Adipose tissue (tissue), 3 donors: ENCODE data around the gene STAT3. TPM values are rescaled to one million over a fixed set of nuclear protein-coding genes. Genes with fewer than 3 reads are reported as not detected.
"Not testable (repeated sequence)": the region's sequence is repeated elsewhere in the genome, so short reads cannot be mapped to it uniquely, and the experiment has no call there.

Experiments
- H3K27ac ChIP-seq: one replicate; pipeline ENCODE4 v1.5.1; 2013; ENCODE audit warnings: low read depth, low read length
- WGBS, 3 donors: extraction: QIAGEN DNeasy Blood & Tissue Kit; methylation state at CpG; one replicate each; pipeline ENCODE4 v1.1.7; 2013; 5-methylcytosine and 5-hydroxymethylcytosine counted together
- polyA plus RNA-seq, 3 donors: library from polyadenylated mRNA; stranded (reverse); fragments of 200-250 nt; gene quantifications; one replicate each; pipeline ENCODE4 v1.2.3, GENCODE V29; 2013
- donor health status: healthy with polysubstance abuse.
- donor health status: Bipolar disorder and iron deficiency.
- donor health status: healthy.

Gene STAT3
- polyA plus RNA-seq, result 100 to 1,000 TPM in 1 of 3 donors, 10 to 100 TPM in 2; 60.7 to 204 (median 92.9) TPM

DNA sequence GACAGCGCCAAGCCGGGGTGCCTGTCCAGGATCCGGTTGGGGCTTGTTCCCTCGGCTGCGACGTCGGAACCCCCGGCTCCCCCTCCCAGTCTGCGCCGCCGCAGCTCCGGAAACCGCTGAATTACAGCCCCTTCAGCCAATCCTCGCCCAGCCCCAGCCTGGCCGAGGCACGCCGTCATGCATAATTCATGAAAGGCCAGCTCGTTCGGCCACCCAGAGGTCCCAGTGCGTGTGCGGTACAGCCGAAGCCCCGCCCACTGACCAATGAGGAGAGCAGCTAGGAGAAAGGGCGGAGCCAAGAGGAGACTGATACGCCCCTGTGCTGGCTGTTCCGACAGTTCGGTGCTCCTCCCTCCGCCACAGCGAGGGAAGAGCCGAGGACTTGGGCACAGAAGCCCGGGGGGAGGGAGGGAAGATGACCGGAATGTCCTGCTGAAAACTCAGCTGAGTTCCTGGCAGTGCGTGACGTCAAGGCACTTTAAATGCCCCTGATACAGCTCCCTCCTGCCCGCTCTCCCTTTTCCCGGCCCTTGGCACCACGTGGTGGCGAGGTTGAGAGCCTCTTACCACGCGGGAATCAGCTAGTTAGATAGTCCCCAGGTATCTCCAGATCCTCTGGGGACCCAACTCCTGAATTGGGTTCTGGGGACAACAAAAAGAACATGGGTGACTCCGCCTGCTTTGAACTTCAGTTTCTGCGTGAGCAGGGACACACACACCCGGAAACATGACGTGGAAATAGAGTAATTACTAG lies at the start of gene STAT3:
TSS of gene STAT3 (minus strand) at position 62 of the 754 bp plus-strand sequence. CDS start 39,926 bp downstream, outside the sequence.
- WGBS, 3 donors, result 0 to 1% (median 0%) methylated on average over 41 to 44 of the region's 44 CpGs
- peak within 1 kb of the TSS; percentile 100 for H3K27ac ChIP-seq

DNA sequence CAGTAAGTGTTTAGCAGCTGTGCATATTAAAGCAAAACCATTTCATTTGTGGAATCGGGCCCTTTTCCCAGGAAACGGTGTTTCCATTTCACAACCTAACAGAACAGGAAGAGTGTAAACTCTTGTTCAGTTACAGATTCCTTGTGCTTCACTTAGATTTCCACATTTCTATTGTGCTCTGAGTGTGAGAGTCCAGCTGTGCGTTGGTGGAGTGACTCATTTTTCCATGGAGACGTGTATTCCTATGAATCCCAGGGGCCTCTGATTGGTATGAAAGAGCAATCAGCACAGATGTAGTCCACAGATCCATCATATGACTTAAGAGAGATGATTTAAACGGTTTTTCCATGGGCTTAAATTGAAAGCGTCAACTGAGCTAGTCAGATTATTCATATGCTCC lies 48.1 kb upstream of the STAT3 start:
- H3K27ac ChIP-seq, result no peak overlapping the region
- 22 to 73% (median 27%) methylated on average over 6 of the region's 6 CpGs for WGBS, 3 donors

DNA sequence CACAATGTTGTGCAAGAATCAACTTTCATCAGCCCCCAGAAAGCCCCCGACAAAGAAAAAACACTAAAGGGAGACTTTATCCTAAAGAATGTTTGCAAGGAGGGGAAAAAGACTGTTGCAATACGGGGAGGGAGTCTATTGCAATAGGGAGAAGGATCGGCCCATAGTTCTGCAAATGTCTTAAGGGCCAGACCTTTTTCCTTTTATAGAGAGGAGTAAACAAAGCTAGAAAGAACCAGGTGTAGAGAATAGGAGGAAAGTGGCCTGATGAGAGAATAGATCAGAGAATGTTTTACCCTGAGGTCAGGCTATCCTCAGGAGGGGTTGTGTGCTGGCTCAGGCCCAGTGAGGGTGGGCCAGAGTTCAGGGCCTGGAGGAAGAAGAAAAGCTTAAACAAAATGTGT lies 43.5 kb upstream of the STAT3 start:
- 8 to 68% (median 9%) methylated on average over 3 of the region's 3 CpGs for WGBS, 3 donors

DNA sequence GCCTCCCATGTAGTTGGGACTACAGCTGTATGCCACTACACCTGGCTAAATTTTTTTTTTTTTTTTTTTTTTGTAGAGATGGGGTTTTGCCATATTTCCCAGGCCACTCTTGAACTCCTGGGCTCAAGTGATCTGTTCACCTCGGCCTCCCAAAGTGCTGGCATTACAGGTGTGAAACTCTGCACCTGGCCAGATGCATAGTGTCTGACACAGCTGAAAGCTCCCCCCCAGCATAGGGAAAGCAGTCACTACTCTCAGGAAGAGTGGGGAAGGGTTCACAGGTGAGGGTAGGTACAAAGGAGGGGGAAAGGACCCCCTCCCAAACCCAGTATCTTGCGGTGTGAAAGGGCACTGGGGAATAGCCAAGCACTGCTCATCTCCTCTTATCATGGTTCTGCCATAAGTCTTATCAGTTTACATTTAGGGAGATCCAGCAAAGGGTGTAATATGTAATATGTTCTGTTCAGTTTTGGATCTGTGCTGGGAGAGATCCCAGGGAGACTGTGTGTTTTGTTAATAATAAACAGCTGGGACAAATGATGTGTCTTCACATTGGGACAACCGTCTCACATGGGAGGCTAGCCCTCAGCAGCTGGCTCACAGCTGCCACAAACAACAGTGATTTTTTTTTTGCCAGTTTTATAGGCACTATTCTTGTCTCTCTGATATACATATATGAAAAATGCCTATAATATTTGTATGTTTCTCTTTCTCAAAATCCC lies 41.6 kb upstream of the STAT3 start:
- 38 to 67% (median 59%) methylated on average over 3 of the region's 3 CpGs for WGBS, 3 donors
- H3K27ac ChIP-seq, result no peak overlapping the region

More for the DNA sequence above, 43.5 kb upstream of the STAT3 start:
- H3K27ac ChIP-seq, result no peak overlapping the region

DNA sequence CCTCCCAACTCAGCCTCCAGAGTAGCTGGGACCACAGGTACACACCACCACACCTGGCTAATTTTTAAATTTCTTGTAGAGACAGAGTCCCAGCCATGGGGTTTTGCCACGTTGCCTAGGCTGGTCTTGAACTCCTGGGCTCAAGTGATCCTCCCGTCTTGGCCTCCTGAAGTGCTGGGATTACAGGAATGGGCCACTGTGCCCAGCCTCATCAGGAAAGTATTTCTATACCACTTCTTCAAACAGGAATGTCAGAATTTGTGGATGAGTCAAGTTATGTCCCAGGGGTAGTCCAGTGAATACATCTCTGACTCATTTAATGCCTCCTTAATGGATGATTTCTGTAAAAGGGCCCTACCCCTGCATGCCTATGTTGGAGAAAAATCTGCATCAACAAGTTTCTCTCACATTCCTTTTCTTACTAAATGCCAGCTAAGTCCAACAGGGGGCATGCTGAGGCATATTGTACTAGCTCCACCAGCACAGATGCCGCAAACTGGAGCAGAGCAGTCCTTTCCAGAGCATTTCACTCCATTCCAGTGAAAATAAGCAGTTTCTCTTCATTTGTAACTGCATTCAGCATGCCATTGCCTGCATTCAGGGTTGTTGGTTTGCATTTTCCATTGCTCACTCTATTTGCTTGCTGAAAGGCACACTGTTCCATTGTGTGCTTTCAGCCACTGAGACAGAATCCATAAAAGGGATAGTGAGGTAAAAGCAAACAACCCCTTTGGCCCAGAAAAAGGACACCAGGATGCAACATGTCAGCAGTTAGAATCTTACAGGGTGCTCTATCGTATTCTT lies 40.1 kb upstream of the STAT3 start:
- no peak overlapping the region for H3K27ac ChIP-seq
- WGBS, 3 donors, result 36 to 57% (median 39%) methylated on average over 4 of the region's 4 CpGs

DNA sequence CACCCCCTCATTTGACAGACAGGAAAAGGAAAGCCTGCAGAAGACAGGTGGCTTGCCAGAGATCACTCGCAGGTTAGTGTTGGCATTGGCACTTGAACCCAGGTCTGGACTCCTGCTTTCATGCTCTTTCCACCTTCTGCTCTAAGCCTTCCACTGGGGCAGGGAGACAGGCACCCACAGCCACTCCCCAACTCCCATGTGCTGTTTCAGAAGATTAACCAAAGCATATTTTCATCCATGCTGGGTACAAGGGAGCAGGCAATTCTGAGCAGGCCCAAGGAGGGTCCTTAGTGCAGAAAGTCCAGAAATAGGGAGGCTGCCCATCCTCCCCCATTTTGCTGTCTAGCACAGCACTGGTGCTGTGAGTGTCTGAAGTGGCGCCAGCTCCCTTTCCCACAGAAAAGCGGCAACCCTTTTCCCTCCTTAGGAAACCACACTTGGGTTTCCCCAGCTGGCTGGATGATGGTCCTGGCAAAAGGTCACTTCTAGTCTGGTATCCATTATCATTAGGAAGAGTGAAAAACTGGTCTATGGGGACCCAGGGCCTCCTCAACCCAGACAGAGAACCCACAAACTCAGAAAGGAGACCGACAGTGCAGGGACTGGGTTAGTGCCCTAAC lies 36.9 kb upstream of the STAT3 start:
- no peak overlapping the region for H3K27ac ChIP-seq
- 48 to 89% (median 53%) methylated on average over 4 of the region's 4 CpGs for WGBS, 3 donors

DNA sequence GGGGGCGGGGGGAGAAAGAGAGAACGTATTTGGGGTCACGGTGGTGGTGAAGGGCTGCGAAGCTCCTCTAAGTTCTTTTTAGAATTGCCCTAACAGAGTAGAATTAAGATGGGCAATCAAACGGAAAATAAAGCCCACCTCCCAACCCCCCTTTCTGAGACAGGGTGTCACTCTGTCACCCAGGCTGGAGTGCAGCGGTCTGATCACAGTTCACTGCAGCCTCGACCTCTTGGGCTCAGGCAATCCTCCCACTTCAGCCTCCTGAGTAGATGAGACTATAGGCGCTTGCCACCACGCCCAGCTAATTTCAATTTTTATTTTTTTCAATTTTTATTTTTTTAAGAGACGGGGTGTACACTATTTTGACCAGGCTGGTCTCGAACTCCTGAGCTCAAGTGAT lies 35.5 kb upstream of the STAT3 start:
- WGBS, 3 donors, result 63 to 68% (median 67%) methylated on average over 11 of the region's 11 CpGs
- no peak overlapping the region for H3K27ac ChIP-seq

DNA sequence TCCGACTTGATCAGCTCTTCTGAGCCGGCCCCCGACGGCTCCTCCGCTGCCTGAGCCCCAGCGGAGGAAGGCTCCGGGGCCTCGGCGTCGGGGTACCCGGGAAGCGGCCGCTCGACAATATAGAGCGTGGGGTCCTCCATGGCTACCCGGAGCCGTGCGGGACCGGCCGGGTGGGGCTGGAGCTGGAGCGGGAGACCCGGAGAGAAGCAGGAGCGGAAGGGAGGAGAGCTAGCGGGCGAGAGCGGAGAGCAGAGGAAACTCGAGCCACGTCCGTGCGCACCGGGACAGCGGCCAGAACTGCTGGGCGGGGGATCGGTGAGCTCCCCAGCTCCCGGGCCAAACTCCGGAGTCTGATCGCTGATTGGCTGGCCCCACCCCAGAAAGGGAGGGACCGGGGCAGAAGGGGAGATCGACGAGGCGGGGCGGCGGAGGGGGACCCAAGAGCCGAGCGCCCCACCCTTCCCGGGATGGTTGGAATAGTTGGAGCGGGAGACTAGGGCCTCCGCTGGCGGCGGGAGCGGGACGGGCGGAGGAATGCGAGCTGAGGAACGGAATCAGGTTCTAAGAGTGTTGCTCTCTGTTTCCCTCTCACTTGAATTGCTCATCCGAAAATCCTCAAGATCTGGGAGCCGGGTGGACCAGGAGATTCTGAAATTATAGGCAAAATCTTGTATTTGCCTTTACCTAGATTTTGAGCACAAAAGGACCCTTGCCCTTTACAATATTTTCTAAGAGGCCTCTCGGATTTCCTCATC lies 34.9 kb upstream of the STAT3 start, which contains the start of gene CAVIN1:
TSS of gene CAVIN1 (minus strand) at position 299 of the 755 bp plus-strand sequence. CDS start at position 140, 159 bp downstream.
- WGBS, 3 donors, result 2 to 4% (median 2%) methylated on average over 51 to 58 of the region's 58 CpGs

DNA sequence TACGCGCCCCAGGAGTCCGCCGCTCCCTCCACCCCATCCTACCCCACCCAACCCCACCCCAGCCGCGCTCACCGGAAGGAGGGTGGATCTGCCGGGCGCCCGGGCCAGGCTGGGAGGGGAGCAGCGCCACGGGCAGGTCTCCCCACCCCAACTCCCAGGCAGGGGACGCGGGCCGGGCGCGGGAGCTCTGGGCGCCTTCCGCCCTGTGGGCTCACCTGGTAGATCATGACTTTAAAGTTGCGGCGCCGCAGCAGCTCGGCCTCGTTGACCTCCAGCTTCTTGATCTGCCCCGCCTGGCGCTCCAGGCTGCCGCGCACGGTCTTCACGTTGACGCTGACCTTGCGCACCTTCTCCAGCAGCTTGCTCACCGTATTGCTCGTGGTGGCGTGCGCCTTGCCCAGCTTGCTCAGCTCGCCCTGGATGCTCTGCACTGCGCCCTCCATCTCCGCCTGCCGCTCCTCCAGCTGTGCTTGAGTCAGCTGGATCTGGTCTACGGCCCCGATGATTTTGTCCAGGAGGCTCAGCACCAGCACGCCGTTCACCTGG lies 34.2 kb upstream of the STAT3 start:
- WGBS, 3 donors, result 1% methylated on average over 32 to 44 of the region's 44 CpGs

More for the DNA sequence above, 34.9 kb upstream of the STAT3 start, which contains the start of gene CAVIN1:
- peak within 1 kb of the TSS; percentile 48 for H3K27ac ChIP-seq

DNA sequence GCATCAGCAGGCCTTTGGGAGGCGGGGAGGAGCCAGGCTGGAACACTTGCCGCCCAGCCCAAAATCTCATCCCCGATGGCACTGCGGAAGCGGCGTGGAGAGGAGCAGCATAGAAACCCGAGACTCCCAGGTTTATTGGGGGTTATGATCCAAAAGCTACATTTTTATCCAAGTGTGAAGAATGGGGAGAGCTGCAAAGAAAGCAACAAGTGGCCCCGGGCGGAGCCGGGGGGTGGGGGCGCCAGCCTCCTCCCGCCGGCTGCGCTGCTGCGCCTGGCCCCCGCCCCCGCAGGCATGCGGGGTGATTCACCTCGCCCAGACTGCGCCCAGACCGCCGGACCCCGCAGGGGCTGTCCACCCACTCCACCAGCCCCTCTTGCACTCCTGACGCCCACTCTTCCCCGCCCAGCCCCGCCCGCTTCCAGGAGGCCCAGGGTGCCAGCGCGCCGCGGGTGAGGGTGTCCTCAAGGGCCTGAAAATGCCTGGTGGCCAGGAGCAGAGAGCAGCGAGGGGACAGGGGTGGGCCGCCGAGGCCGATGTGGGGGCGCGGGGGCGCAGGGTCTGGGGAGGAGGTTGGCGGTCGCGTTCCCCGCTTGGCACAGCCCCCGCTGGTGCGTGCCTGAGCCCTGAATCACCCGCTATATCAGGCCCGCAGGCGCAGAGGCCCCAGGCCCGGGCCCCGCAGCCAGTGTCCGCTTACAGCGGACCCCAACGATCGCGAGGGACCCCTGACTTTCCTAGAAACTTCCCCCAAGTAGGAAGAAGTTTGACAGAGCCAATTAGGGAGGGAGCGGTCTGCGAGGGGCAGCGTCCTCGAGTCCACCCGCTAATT lies 33.5 kb upstream of the STAT3 start:
- WGBS, 3 donors, result 1 to 26% (median 2%) methylated on average over 57 to 59 of the region's 59 CpGs
- peak overlapping the region; percentile 48 for H3K27ac ChIP-seq

More for the DNA sequence above, 34.2 kb upstream of the STAT3 start:
- H3K27ac ChIP-seq, result peak overlapping the region; percentile 48

DNA sequence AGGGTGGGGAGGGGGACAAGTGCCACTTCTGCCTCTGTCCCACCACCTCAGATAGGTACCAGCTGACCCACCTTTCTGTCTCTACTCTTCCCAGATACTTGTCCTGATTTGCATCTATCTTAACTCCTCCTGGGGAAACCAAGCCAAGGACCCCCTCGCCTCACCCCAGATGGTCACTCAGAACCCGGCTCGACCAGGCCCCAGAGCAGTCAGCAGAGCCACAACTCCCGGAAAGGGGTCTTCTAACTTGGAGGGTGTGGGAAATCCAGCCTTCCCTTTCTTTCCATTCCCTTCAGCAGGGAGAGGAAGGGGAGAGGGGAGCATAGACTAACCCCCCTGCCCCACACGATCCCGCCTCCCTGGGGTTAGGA lies 32.9 kb upstream of the STAT3 start:
- peak overlapping the region; percentile 31 for H3K27ac ChIP-seq
- 11 to 58% (median 14%) methylated on average over 6 of the region's 6 CpGs for WGBS, 3 donors

DNA sequence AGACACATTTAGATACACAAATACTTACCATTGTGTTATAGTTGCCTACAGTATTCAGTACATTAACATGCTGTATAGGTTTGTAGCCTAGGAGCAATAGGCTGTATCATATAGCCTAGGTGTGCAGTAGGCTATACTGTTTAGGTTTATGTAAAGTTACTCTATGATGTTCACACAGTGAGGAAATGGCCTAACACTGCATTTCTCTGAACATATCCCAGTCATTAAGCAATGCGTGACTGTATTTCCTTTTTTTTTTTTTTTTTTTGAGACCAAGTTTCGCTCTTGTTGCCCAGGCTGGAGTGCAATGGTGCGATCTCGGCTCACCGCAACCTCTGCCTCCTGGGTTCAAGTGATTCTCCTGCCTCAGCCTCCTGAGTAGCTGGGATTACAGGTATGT lies 29.7 kb upstream of the STAT3 start:
- WGBS, 3 donors, result 41 to 84% (median 44%) methylated on average over 4 to 5 of the region's 5 CpGs
- H3K27ac ChIP-seq, result not testable (repeated sequence)

DNA sequence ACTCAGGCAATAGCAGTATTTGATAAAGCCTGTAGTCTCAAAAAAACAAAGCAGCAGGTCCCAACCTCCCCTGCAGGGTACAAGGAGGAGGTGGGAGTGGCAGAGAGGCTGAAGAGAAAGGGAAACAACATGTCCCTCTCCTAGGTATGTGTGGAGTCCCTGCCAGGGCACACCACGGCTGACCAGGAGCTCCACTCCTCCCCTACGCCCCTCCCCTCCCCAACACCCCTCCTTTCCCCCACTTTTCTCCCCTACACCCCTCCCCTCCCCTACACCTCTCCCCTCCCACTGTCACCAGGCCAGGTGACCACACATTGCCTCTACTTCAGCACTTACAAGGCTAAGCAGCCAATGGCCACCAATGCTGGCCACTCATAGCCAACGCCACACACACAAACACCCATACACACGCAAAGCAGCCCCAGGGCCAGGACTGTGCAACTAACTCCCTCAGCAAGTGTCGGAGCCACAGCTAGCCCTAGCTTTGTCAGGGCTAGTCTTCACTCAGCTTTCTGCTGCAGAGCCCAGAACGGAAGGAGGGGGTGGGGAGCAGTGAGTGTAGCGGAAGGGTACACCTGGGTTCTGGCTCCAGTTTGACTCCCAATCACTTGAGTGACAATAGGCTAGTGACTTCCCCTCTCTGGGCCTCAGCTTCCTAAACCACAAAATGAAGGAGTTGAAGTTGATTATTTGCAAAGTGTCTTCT lies 26.6 kb upstream of the STAT3 start:
- H3K27ac ChIP-seq, result no peak overlapping the region
- 29 to 72% (median 39%) methylated on average over 7 of the region's 7 CpGs for WGBS, 3 donors

DNA sequence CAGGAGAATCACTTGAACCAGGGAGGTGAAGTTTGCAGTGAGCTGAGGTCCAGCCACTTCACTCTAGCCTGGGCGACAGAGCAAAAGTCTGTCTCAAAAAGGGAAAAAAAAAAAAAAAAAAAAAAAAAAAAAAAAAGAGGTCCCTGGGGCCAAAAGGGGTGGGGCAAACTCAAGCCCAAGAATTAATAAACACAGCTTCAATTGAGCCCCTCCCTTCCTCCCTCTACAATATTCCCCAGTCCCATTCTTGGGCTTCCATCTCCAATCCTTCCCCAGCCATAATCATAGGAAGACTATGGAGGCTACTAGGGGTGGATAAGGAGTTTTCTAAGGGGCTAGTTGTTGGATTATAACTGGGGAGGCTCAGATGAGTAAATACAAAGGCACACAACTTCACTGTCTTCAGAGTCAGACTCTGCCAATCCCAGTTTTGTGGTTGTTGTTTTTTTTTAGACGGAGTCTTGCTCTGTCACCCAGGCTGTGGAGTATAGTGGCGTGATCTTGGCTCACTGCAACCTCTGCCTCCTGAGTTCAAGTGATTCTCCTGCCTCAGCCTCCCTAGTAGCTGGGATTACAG lies 25.3 kb upstream of the STAT3 start:
- 59 to 95% (median 61%) methylated on average over 3 of the region's 3 CpGs for WGBS, 3 donors
- H3K27ac ChIP-seq, result no peak overlapping the region

DNA sequence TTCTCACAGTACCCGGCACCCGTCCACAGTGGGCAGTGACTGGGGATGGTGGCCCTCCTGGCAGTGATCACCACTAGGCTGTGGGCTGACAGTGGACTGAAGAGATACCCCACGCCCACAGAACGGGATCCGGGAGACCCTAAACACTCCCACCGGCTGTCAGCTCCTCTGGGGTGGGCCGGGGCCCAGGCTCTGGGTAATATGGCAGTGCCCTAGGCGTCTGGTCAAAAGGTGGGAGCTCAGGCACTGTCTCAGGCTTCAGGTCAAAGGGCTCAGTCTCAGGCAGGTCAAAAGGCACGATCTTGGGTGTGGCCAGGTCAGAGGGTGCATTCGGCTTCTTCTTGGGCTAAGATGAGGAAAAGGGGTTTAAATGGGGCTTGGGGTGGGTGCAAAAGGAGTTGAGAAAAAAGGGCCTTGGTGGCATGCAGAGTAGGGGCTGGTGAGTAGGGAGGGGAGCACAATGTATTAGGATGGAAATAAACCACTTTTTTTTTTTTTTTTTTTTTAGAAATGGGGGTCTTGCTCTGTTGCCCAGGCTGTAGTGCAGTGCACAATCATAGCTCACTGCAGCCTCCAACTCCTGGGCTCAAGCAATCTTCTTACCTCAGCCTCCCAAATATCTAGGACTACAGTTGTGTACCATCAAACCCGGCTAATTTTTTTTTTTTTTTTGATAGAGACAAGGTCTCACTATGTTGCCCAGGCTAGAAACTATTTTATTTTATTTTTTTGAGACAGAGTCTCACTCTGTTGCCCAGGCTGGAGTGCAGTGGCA lies 23.9 kb upstream of the STAT3 start:
- WGBS, 3 donors, result 50 to 80% (median 58%) methylated on average over 10 to 11 of the region's 11 CpGs
- H3K27ac ChIP-seq, result no peak overlapping the region
